GM12891 (cell line): ENCODE data around the gene TMEM129.

Source experiments
- DNase-seq: peaks from one replicate; pipeline ENCODE4 v3.0.0; 2011; ENCODE audit warnings: low spot score; ENCODE audit not compliant: insufficient read length
- FAIRE-seq: peaks from 2 replicates; lab custom pipeline; 2011; peaks lifted over from hg19 to GRCh38; lab: Jason Lieb, UNC
- PAX5 ChIP-seq: IDR thresholded peaks from 2 replicates; pipeline ENCODE4 v1.6.1; 2011; ENCODE audit warnings: low read length, moderate library complexity, mild to moderate bottlenecking; ENCODE audit not compliant: insufficient read depth, severe bottlenecking
- POLR2A ChIP-seq: IDR thresholded peaks from 2 replicates; pipeline ENCODE4 v1.6.1; 2011; ENCODE audit warnings: low read depth, low read length, control low read depth
- POLR2AphosphoS5 ChIP-seq: IDR thresholded peaks from 2 replicates; pipeline ENCODE4 v1.6.1; 2011; ENCODE audit warnings: low read depth, low read length, control low read depth
- POU2F2 ChIP-seq: IDR thresholded peaks from 2 replicates; pipeline ENCODE4 v1.6.1; 2011; ENCODE audit warnings: low read depth, mild to moderate bottlenecking, control low read depth, low read length, moderate library complexity
- SPI1 ChIP-seq: IDR thresholded peaks from 2 replicates; pipeline ENCODE4 v1.6.1; 2011; ENCODE audit warnings: low read depth, low read length, control low read depth
- TAF1 ChIP-seq: IDR thresholded peaks from 2 replicates; pipeline ENCODE4 v1.6.1; 2011; ENCODE audit warnings: low read depth, low read length, control low read depth

TMEM129 gene

GRCh38 chr4:1758306-1759121, 37.4 kb upstream of the TMEM129 start:
- DNase-seq (no peak), FAIRE-seq (no peak)
- TF ChIP-seq PAX5: no peak
- no peak for TF ChIP-seq POLR2AphosphoS5
- TF ChIP-seq POLR2A: no peak
- TF ChIP-seq TAF1: no peak
- no peak for TF ChIP-seq SPI1
- no peak for TF ChIP-seq POU2F2

GRCh38 chr4:1757836-1758235, 36.7 kb upstream of the TMEM129 start:
- FAIRE-seq: no peak
- DNase-seq: no peak
- no peak for TF ChIP-seq POLR2AphosphoS5
- TF ChIP-seq POLR2A: no peak
- TF ChIP-seq SPI1: no peak
- TF ChIP-seq POU2F2: no peak
- no peak for TF ChIP-seq TAF1
- TF ChIP-seq PAX5: no peak

- FAIRE-seq (no peak), DNase-seq (no peak)
- no peak for TF ChIP-seq POLR2AphosphoS5
- no peak for TF ChIP-seq SPI1
- TF ChIP-seq PAX5: no peak
- no peak for TF ChIP-seq POU2F2
- TF ChIP-seq TAF1: no peak
- TF ChIP-seq POLR2A: no peak
These were observed 36.0 kb upstream of the TMEM129 start for GRCh38 chr4:1756893-1757779.

- FAIRE-seq (no peak), DNase-seq (no peak)
- no peak for TF ChIP-seq SPI1
- no peak for TF ChIP-seq POLR2A
- TF ChIP-seq TAF1: no peak
- TF ChIP-seq PAX5: no peak
- TF ChIP-seq POU2F2: no peak
- TF ChIP-seq POLR2AphosphoS5: no peak
These were observed 35.0 kb upstream of the TMEM129 start for GRCh38 chr4:1756079-1756478.

- FAIRE-seq: no peak
- DNase-seq: no peak
- TF ChIP-seq POLR2A (no peak), PAX5 (no peak), SPI1 (no peak), POLR2AphosphoS5 (no peak), TAF1 (no peak), POU2F2 (no peak)
These were observed 34.2 kb upstream of the TMEM129 start for GRCh38 chr4:1755297-1755696.

- DNase-seq (no peak), FAIRE-seq (no peak)
- TF ChIP-seq POU2F2: no peak
- no peak for TF ChIP-seq POLR2AphosphoS5
- TF ChIP-seq SPI1: no peak
- no peak for TF ChIP-seq TAF1
- no peak for TF ChIP-seq PAX5
- TF ChIP-seq POLR2A: no peak
These were observed 33.2 kb upstream of the TMEM129 start for GRCh38 chr4:1754336-1754735.

GRCh38 chr4:1753697-1754311, 32.7 kb upstream of the TMEM129 start:
- no peak for TF ChIP-seq POLR2AphosphoS5
- TF ChIP-seq POU2F2: no peak
- no peak for TF ChIP-seq TAF1
- no peak for FAIRE-seq
- no peak for DNase-seq

GRCh38 chr4:1753294-1753696, 32.2 kb upstream of the TMEM129 start:
- FAIRE-seq: no peak
- no peak for TF ChIP-seq SPI1
- no peak for TF ChIP-seq POU2F2
- no peak for TF ChIP-seq PAX5
- TF ChIP-seq POLR2AphosphoS5: no peak
- TF ChIP-seq POLR2A: no peak
- TF ChIP-seq TAF1: no peak
- no peak for DNase-seq
